DOHH2 (cell line): ENCODE results near the gene LRCH1.

Experiments used
- EZH2phosphoT487 ChIP-seq: fragments of 200-600 bp; sonication (generic); IDR thresholded peaks from 2 replicates; pipeline ENCODE4 v1.6.1; 2017; ENCODE audit warnings: borderline replicate concordance, mild to moderate bottlenecking, antibody characterized with exemption, low read length, moderate library complexity, mixed read lengths
- TF ChIP-seq, protein P1 (sequence below): fragments of 200-600 bp; sonication (generic); IDR thresholded peaks from one replicate; pipeline ENCODE4 v1.5.1; 2014; ENCODE audit warnings: antibody characterized with exemption, mild to moderate bottlenecking, low read depth, low read length; ENCODE audit not compliant: poor library complexity, severe bottlenecking

DNA sequence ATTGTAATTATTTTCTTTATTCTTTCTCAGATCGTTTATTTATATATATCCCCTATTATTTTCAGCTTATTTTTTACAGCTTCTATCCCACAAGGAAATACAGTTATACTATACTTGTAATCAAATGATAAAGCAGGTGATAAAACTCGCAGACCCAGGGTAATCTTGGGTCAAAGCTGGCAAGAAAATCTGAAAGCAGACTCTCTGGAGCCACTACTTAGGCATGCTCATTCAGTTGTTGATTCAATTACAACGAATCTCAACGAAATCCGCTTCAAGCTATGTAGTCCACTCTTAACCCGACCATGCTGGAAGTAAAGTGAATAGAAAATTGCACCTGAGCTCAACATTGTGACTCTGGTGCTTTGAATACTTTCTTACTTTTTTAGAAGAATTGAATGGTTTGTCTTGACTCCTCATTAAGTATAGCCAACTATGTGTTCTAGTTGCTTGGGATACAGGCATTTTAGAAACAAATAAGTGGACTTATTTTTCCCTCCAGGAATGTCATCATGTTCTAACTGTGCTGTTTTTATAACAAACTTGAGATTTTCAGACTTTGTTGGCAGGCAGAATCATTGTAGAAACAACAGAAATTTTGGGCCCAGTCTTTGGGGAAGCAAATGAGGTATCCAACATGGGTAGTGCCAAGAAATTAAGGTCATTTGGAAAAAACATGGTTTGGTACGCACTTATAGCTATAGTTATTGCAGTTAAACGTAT lies 222.6 kb downstream of the LRCH1 start:
- TF ChIP-seq, protein P1, sequence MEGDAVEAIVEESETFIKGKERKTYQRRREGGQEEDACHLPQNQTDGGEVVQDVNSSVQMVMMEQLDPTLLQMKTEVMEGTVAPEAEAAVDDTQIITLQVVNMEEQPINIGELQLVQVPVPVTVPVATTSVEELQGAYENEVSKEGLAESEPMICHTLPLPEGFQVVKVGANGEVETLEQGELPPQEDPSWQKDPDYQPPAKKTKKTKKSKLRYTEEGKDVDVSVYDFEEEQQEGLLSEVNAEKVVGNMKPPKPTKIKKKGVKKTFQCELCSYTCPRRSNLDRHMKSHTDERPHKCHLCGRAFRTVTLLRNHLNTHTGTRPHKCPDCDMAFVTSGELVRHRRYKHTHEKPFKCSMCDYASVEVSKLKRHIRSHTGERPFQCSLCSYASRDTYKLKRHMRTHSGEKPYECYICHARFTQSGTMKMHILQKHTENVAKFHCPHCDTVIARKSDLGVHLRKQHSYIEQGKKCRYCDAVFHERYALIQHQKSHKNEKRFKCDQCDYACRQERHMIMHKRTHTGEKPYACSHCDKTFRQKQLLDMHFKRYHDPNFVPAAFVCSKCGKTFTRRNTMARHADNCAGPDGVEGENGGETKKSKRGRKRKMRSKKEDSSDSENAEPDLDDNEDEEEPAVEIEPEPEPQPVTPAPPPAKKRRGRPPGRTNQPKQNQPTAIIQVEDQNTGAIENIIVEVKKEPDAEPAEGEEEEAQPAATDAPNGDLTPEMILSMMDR: no peak
- no peak for TF ChIP-seq EZH2phosphoT487
